HL-60 (cell line): ENCODE results near the gene CNTNAP2.

Source experiments
- DNase-seq, 2 experiments: peaks; one replicate each; pipeline ENCODE4 v3.0.0-alpha.2; 2010 to 2020; ENCODE audit warnings: low read depth in 1 of 2, low spot score in 1 of 2
- H3K27ac ChIP-seq: fragments of 250-450 bp; sonication (Bioruptor Pico); replicated peaks from 2 replicates; pipeline ENCODE4 v1.5.1; 2020; ENCODE audit warnings: mild to moderate bottlenecking, moderate library complexity
- H3K27me3 ChIP-seq: fragments of 250-450 bp; sonication (Bioruptor Pico); 2 replicates; pipeline ENCODE4 v1.5.1; 2021; ENCODE audit warnings: mild to moderate bottlenecking, moderate library complexity; ENCODE audit not compliant: insufficient read depth, poor library complexity, severe bottlenecking
- H3K4me3 ChIP-seq: replicated peaks from 2 replicates; pipeline ENCODE4 v1.5.1; 2011; ENCODE audit warnings: mild to moderate bottlenecking, control low read depth, low read length; ENCODE audit not compliant: insufficient read depth
- CTCF ChIP-seq: IDR thresholded peaks from one replicate; pipeline ENCODE4 v1.5.1; 2011; ENCODE audit warnings: low read length, control low read depth, inconsistent platforms; ENCODE audit not compliant: insufficient read depth
- GABPA ChIP-seq: IDR thresholded peaks from 2 replicates; pipeline ENCODE4 v1.6.1; 2012; ENCODE audit warnings: low read depth
- POLR2AphosphoS5 ChIP-seq: IDR thresholded peaks from 2 replicates; pipeline ENCODE4 v1.6.1; 2012; ENCODE audit warnings: low read depth
- REST ChIP-seq: IDR thresholded peaks from 2 replicates; pipeline ENCODE4 v1.6.1; 2012; ENCODE audit warnings: low read depth; ENCODE audit not compliant: insufficient replicate concordance
- SPI1 ChIP-seq: IDR thresholded peaks from 2 replicates; pipeline ENCODE4 v1.6.1; 2012; ENCODE audit warnings: low read depth, mild to moderate bottlenecking, borderline replicate concordance

CNTNAP2 gene

GRCh38 chr7:148397056-148397455, 2280.5 kb downstream of the CNTNAP2 start:
- Histone ChIP-seq H3K27ac (no peak overlapping the region), H3K4me3 (no peak overlapping the region), H3K27me3 (peaks cover 2% of the 10 kb centered on the region)
- no peak for TF ChIP-seq REST
- no peak for TF ChIP-seq GABPA
- TF ChIP-seq POLR2AphosphoS5, result no peak
- TF ChIP-seq SPI1, result no peak
- no peak for TF ChIP-seq CTCF
- DNase-seq, result no peak

- no peak overlapping the region for H3K27ac ChIP-seq
- H3K4me3 ChIP-seq, result no peak overlapping the region
- TF ChIP-seq REST, result no peak
- TF ChIP-seq POLR2AphosphoS5, result no peak
- TF ChIP-seq SPI1, result no peak
- TF ChIP-seq GABPA, result no peak
- no peak for TF ChIP-seq CTCF
- H3K27me3 ChIP-seq, result peaks cover 6% of the 10 kb centered on the region
- no peak for DNase-seq
Observed at GRCh38 chr7:148397551-148397950, 2280.9 kb downstream of the CNTNAP2 start.

GRCh38 chr7:148397985-148398384, 2281.4 kb downstream of the CNTNAP2 start:
- H3K4me3 ChIP-seq, result no peak overlapping the region
- TF ChIP-seq GABPA (no peak), SPI1 (no peak), POLR2AphosphoS5 (no peak), REST (no peak), CTCF (no peak)
- H3K27ac ChIP-seq, result no peak overlapping the region
- H3K27me3 ChIP-seq, result peaks cover 6% of the 10 kb centered on the region
- no peak for DNase-seq
